GM23338 (cell line): ENCODE data around the gene BBX. TPM values are rescaled to one million over a fixed set of nuclear protein-coding genes. Genes with fewer than 3 reads are reported as not detected.
A peak's percentile ranks its signal among the peaks of the same experiment; 100 is the strongest.

Experiments used
- ATAC-seq: fragments of 200-7000 bp; cut with Tn5 transposase; 3 replicates; pipeline ENCODE4 v1.9.1; 2020
- DNase-seq: peaks from one replicate; pipeline ENCODE4 v3.0.0-alpha.2; 2015; ENCODE audit warnings: low spot score
- H2AFZ ChIP-seq: fragments of 200-600 bp; sonication (generic); 2 replicates; pipeline ENCODE4 v1.8.0; 2016; ENCODE audit warnings: antibody characterized with exemption, mild to moderate bottlenecking, moderate library complexity
- H3F3A ChIP-seq: fragments of 200-600 bp; sonication (generic); replicated peaks from 2 replicates; pipeline ENCODE4 v1.8.0; 2017; ENCODE audit warnings: antibody characterized with exemption, mixed run types, low read depth
- H3K27ac ChIP-seq: fragments of 200-600 bp; sonication (generic); 2 replicates; pipeline ENCODE4 v1.6.1; 2016; ENCODE audit warnings: low read depth
- H3K27me3 ChIP-seq: fragments of 200-600 bp; sonication (generic); 2 replicates; pipeline ENCODE4 v1.8.0; 2016; ENCODE audit warnings: mild to moderate bottlenecking, mixed run types, moderate library complexity; ENCODE audit not compliant: insufficient read depth
- H3K36me3 ChIP-seq: fragments of 200-600 bp; sonication (generic); 2 replicates; pipeline ENCODE4 v1.8.0; 2016; ENCODE audit warnings: mild to moderate bottlenecking; ENCODE audit not compliant: insufficient read depth
- H3K4me1 ChIP-seq: fragments of 200-600 bp; sonication (generic); 2 replicates; pipeline ENCODE4 v1.8.0; 2016; ENCODE audit warnings: mild to moderate bottlenecking, moderate library complexity; ENCODE audit not compliant: insufficient read depth
- H3K4me2 ChIP-seq: fragments of 200-600 bp; sonication (generic); 2 replicates; pipeline ENCODE4 v1.7.1; 2017; ENCODE audit warnings: mixed run types
- H3K4me3 ChIP-seq: fragments of 200-600 bp; sonication (generic); 2 replicates; pipeline ENCODE4 v1.6.1; 2016; ENCODE audit warnings: mixed run types
- H3K79me2 ChIP-seq: fragments of 200-600 bp; sonication (generic); replicated peaks from 2 replicates; pipeline ENCODE4 v1.8.0; 2017; ENCODE audit warnings: mild to moderate bottlenecking; ENCODE audit not compliant: insufficient read depth
- H3K9me2 ChIP-seq: fragments of 200-600 bp; sonication (generic); 2 replicates; pipeline ENCODE4 v1.8.0; 2017; ENCODE audit not compliant: insufficient read depth
- H4K20me1 ChIP-seq: fragments of 200-600 bp; sonication (generic); replicated peaks from 2 replicates; pipeline ENCODE4 v1.8.0; 2017; ENCODE audit warnings: mild to moderate bottlenecking; ENCODE audit not compliant: insufficient read depth
- H3K27ac Mint-ChIP-seq: 2 replicates; pipeline ENCODE4 v1.8.0; 2020; ENCODE audit warnings: inconsistent platforms, mild to moderate bottlenecking, moderate library complexity, mixed read lengths
- H3K27me3 Mint-ChIP-seq: 3 replicates; pipeline ENCODE4 v1.8.0; 2022; ENCODE audit warnings: low read depth, mild to moderate bottlenecking, moderate library complexity, mixed read lengths, inconsistent platforms; ENCODE audit not compliant: insufficient read depth, poor library complexity
- H3K36me3 Mint-ChIP-seq: 3 replicates; pipeline ENCODE4 v1.8.0; 2021; ENCODE audit warnings: low read depth, mild to moderate bottlenecking, inconsistent platforms, moderate library complexity, mixed read lengths
- H3K4me1 Mint-ChIP-seq: 3 replicates; pipeline ENCODE4 v1.8.0; 2020; ENCODE audit warnings: mild to moderate bottlenecking, inconsistent platforms, mixed read lengths
- H3K4me3 Mint-ChIP-seq: 3 replicates; pipeline ENCODE4 v1.8.0; 2021; ENCODE audit warnings: moderate library complexity, mild to moderate bottlenecking, inconsistent platforms, mixed read lengths
- H3K9me3 Mint-ChIP-seq: 3 replicates; pipeline ENCODE4 v1.8.0; 2020; ENCODE audit warnings: moderate library complexity, mild to moderate bottlenecking, inconsistent platforms, mixed read lengths
- JUNB ChIP-seq: IDR thresholded peaks from one replicate; pipeline ENCODE4 v1.6.1; 2016; ENCODE audit warnings: antibody characterized with exemption; ENCODE audit not compliant: unreplicated experiment
- NANOG ChIP-seq: IDR thresholded peaks from 2 replicates; pipeline ENCODE4 v1.6.1; 2016; ENCODE audit warnings: antibody characterized with exemption, borderline replicate concordance
- ZNF114 ChIP-seq: fragments of 250-450 bp; sonication (Bioruptor Pico); IDR thresholded peaks from 2 replicates; pipeline ENCODE4 v1.5.0; 2020; ENCODE audit warnings: mild to moderate bottlenecking, moderate library complexity
- polyA plus RNA-seq: library from polyadenylated mRNA; unstranded; fragments of >200 nt; fragmentation: Nextera tagmentation; extraction: Ambion mirVana; gene quantifications from 2 replicates; pipeline ENCODE4 v1.2.1, GENCODE V29; 2016
- total RNA-seq: library from RNA; depleted of rRNA; stranded (reverse); fragments of >200 nt; shearing (Covaris generic); gene quantifications from 2 replicates; pipeline ENCODE4 v1.2.3, GENCODE V29; 2014
- TF ChIP-seq, protein P1 (sequence below): IDR thresholded peaks from one replicate; pipeline ENCODE4 v1.6.1; 2018; ENCODE audit warnings: antibody characterized with exemption; ENCODE audit not compliant: unreplicated experiment
- TF ChIP-seq, protein P2 (sequence below): fragments of 250-450 bp; sonication (Bioruptor Pico); IDR thresholded peaks from 2 replicates; pipeline ENCODE4 v1.5.0; 2020; ENCODE audit warnings: mild to moderate bottlenecking, moderate library complexity
- TF ChIP-seq, protein P3 (sequence below): IDR thresholded peaks from 2 replicates; pipeline ENCODE4 v1.6.1; 2016; ENCODE audit warnings: antibody characterized with exemption
- TF ChIP-seq, protein P4 (sequence below), 2 experiments: fragments of 200-600 bp in 1 of 2; sonication (generic) in 1 of 2; conservative IDR thresholded peaks; 2 replicates each; pipeline versions ENCODE4 v1.5.1 to v1.6.1; 2016 to 2017; ENCODE audit warnings: antibody characterized with exemption in 2 of 2, low read depth in 2 of 2, mild to moderate bottlenecking in 2 of 2, moderate library complexity in 1 of 2

BBX gene
- total and polyA plus RNA-seq, 2 experiments from 2014 or later: 35.2 to 44.1 TPM

DNA sequence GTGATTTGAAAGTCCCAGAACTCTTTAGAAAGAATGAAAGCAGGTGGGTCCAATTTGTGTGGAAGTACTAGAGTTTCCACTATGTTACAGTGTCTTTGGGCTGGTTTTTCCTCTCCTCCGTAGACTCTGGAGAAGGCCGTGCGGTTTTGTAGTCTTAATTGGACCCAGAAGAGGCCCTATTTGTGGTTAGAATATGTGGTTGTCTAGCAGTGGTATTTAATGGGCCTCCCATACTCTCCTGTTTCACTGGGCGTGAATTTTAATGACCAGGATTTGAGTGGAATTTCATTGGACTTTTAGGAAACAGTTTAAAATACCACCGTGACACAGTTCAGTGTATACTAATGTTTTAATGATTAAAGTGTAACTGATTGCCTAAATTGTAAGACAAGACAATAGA, 182.3 kb downstream of the BBX start:
- no peak for ATAC-seq
- H3K4me1 Mint-ChIP-seq: peaks cover 5% of the 10 kb centered on the region; the same call in 2 of the 3 replicates
- Histone ChIP-seq H4K20me1 (peaks cover 3% of the 10 kb centered on the region; the same call in 1 of the 2 replicates), H3K36me3 (no peaks in the 10 kb centered on the region), H3K27ac (no peak overlapping the region), H3K4me2 (no peak overlapping the region), H3K9me2 (no peaks in the 10 kb centered on the region), H3K4me3 (no peak overlapping the region), H3K79me2 (0 out of 2 replicates have a peak, but pooled peaks cover under 1% of the 10 kb centered on the region), H3F3A (no peaks in the 10 kb centered on the region), H2AFZ (no peak overlapping the region), H3K4me1 (no peaks in the 10 kb centered on the region; the same call in 1 of the 2 replicates), H3K27me3 (no peaks in the 10 kb centered on the region)
- H3K4me3 Mint-ChIP-seq: no peak overlapping the region
- H3K9me3 Mint-ChIP-seq: no peaks in the 10 kb centered on the region
- no peaks in the 10 kb centered on the region for H3K27me3 Mint-ChIP-seq
- TF ChIP-seq NANOG: no peak
- TF ChIP-seq, protein P1, sequence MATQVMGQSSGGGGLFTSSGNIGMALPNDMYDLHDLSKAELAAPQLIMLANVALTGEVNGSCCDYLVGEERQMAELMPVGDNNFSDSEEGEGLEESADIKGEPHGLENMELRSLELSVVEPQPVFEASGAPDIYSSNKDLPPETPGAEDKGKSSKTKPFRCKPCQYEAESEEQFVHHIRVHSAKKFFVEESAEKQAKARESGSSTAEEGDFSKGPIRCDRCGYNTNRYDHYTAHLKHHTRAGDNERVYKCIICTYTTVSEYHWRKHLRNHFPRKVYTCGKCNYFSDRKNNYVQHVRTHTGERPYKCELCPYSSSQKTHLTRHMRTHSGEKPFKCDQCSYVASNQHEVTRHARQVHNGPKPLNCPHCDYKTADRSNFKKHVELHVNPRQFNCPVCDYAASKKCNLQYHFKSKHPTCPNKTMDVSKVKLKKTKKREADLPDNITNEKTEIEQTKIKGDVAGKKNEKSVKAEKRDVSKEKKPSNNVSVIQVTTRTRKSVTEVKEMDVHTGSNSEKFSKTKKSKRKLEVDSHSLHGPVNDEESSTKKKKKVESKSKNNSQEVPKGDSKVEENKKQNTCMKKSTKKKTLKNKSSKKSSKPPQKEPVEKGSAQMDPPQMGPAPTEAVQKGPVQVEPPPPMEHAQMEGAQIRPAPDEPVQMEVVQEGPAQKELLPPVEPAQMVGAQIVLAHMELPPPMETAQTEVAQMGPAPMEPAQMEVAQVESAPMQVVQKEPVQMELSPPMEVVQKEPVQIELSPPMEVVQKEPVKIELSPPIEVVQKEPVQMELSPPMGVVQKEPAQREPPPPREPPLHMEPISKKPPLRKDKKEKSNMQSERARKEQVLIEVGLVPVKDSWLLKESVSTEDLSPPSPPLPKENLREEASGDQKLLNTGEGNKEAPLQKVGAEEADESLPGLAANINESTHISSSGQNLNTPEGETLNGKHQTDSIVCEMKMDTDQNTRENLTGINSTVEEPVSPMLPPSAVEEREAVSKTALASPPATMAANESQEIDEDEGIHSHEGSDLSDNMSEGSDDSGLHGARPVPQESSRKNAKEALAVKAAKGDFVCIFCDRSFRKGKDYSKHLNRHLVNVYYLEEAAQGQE: no peak
- TF ChIP-seq JUNB: no peak
- H3K27ac Mint-ChIP-seq: no peak overlapping the region
- no peaks in the 10 kb centered on the region for H3K36me3 Mint-ChIP-seq
- no peak for DNase-seq

DNA sequence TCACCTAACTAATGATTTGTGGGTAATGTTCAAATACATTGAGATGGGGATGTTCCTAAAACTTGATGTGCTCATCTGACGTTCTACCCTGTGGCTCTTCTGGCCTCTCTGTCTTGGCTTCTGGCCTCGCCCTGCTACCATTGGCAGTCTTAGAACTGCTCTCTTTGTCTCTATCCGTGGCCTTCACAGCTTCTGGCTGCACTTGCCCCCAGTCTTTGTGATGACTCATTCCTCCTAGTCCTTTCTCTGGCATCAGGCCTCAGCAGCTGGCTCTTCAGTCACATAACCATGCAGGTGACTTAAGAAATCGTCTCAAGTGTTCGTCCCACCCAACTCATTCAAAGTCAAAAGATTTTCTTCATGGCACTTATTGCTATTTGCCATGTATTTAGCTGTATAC, 188.1 kb downstream of the BBX start:
- Histone ChIP-seq H3K4me1 (no peaks in the 10 kb centered on the region), H3K4me2 (no peak overlapping the region), H3K27ac (no peak overlapping the region), H3K9me2 (no peaks in the 10 kb centered on the region), H3K4me3 (no peak overlapping the region), H3F3A (no peaks in the 10 kb centered on the region), H2AFZ (no peak overlapping the region), H3K27me3 (no peaks in the 10 kb centered on the region), H4K20me1 (no peaks in the 10 kb centered on the region), H3K36me3 (no peaks in the 10 kb centered on the region), H3K79me2 (no peaks in the 10 kb centered on the region)
- no peaks in the 10 kb centered on the region; the same call in 2 of the 3 replicates for H3K9me3 Mint-ChIP-seq
- H3K4me1 Mint-ChIP-seq: peaks cover 3% of the 10 kb centered on the region; the same call in 2 of the 3 replicates
- peaks cover 3% of the 10 kb centered on the region; the same call in 1 of the 3 replicates for H3K36me3 Mint-ChIP-seq
- DNase-seq: no peak
- no peak overlapping the region for H3K27ac Mint-ChIP-seq
- peak; percentile 39; the same call in 2 of the 3 replicates for ATAC-seq
- H3K4me3 Mint-ChIP-seq: no peak overlapping the region
- no peaks in the 10 kb centered on the region for H3K27me3 Mint-ChIP-seq
- TF ChIP-seq, protein P2, sequence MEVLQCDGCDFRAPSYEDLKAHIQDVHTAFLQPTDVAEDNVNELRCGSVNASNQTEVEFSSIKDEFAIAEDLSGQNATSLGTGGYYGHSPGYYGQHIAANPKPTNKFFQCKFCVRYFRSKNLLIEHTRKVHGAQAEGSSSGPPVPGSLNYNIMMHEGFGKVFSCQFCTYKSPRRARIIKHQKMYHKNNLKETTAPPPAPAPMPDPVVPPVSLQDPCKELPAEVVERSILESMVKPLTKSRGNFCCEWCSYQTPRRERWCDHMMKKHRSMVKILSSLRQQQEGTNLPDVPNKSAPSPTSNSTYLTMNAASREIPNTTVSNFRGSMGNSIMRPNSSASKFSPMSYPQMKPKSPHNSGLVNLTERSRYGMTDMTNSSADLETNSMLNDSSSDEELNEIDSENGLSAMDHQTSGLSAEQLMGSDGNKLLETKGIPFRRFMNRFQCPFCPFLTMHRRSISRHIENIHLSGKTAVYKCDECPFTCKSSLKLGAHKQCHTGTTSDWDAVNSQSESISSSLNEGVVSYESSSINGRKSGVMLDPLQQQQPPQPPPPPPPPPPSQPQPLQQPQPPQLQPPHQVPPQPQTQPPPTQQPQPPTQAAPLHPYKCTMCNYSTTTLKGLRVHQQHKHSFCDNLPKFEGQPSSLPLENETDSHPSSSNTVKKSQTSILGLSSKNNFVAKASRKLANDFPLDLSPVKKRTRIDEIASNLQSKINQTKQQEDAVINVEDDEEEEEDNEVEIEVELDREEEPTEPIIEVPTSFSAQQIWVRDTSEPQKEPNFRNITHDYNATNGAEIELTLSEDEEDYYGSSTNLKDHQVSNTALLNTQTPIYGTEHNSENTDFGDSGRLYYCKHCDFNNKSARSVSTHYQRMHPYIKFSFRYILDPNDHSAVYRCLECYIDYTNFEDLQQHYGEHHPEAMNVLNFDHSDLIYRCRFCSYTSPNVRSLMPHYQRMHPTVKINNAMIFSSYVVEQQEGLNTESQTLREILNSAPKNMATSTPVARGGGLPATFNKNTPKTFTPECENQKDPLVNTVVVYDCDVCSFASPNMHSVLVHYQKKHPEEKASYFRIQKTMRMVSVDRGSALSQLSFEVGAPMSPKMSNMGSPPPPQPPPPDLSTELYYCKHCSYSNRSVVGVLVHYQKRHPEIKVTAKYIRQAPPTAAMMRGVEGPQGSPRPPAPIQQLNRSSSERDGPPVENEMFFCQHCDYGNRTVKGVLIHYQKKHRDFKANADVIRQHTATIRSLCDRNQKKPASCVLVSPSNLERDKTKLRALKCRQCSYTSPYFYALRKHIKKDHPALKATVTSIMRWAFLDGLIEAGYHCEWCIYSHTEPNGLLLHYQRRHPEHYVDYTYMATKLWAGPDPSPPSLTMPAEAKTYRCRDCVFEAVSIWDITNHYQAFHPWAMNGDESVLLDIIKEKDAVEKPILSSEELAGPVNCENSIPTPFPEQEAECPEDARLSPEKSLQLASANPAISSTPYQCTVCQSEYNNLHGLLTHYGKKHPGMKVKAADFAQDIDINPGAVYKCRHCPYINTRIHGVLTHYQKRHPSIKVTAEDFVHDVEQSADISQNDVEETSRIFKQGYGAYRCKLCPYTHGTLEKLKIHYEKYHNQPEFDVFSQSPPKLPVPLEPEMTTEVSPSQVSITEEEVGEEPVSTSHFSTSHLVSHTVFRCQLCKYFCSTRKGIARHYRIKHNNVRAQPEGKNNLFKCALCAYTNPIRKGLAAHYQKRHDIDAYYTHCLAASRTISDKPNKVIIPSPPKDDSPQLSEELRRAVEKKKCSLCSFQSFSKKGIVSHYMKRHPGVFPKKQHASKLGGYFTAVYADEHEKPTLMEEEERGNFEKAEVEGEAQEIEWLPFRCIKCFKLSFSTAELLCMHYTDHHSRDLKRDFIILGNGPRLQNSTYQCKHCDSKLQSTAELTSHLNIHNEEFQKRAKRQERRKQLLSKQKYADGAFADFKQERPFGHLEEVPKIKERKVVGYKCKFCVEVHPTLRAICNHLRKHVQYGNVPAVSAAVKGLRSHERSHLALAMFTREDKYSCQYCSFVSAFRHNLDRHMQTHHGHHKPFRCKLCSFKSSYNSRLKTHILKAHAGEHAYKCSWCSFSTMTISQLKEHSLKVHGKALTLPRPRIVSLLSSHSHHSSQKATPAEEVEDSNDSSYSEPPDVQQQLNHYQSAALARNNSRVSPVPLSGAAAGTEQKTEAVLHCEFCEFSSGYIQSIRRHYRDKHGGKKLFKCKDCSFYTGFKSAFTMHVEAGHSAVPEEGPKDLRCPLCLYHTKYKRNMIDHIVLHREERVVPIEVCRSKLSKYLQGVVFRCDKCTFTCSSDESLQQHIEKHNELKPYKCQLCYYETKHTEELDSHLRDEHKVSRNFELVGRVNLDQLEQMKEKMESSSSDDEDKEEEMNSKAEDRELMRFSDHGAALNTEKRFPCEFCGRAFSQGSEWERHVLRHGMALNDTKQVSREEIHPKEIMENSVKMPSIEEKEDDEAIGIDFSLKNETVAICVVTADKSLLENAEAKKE (CRISPR knock-in tag): no peak
- TF ChIP-seq NANOG (no peak), ZNF114 (CRISPR knock-in tag) (no peak), JUNB (no peak)
- TF ChIP-seq, protein P3, sequence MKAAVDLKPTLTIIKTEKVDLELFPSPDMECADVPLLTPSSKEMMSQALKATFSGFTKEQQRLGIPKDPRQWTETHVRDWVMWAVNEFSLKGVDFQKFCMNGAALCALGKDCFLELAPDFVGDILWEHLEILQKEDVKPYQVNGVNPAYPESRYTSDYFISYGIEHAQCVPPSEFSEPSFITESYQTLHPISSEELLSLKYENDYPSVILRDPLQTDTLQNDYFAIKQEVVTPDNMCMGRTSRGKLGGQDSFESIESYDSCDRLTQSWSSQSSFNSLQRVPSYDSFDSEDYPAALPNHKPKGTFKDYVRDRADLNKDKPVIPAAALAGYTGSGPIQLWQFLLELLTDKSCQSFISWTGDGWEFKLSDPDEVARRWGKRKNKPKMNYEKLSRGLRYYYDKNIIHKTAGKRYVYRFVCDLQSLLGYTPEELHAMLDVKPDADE: no peak
- TF ChIP-seq, protein P4, sequence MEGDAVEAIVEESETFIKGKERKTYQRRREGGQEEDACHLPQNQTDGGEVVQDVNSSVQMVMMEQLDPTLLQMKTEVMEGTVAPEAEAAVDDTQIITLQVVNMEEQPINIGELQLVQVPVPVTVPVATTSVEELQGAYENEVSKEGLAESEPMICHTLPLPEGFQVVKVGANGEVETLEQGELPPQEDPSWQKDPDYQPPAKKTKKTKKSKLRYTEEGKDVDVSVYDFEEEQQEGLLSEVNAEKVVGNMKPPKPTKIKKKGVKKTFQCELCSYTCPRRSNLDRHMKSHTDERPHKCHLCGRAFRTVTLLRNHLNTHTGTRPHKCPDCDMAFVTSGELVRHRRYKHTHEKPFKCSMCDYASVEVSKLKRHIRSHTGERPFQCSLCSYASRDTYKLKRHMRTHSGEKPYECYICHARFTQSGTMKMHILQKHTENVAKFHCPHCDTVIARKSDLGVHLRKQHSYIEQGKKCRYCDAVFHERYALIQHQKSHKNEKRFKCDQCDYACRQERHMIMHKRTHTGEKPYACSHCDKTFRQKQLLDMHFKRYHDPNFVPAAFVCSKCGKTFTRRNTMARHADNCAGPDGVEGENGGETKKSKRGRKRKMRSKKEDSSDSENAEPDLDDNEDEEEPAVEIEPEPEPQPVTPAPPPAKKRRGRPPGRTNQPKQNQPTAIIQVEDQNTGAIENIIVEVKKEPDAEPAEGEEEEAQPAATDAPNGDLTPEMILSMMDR (conservative IDR thresholded peaks at IDR 0.05; ENCODE audit: low read depth in 2 of 2): no peak
